ENCODE results near the gene RNASEL. TPM values are rescaled to one million over a fixed set of nuclear protein-coding genes. Genes with fewer than 3 reads are reported as not detected.

The RNASEL gene
- polyA plus RNA-seq, 2 of the 4 experiments (the other 2 are of a cell fraction), result 1.9 to 4.1 TPM

Small RNA genes within 50 kb of the gene (small RNA-seq; reads per million reads assigned to genes)
- gene RF00017, result 0 reads per million in 6 experiments

Other genes starting within 250 kb of the RNASEL start
- gene GLUL, start 197.5 kb downstream of the RNASEL start, polyA plus RNA-seq (2011; rRNA removed), result 33.0 and 41.7 TPM in 2 replicates
- gene GLUL, start 197.5 kb downstream of the RNASEL start, polyA plus RNA-seq (2017; fragmentation: RNase III; extraction: RNeasy Plus Mini Kit Qiagen cat#74134 plus additional on column Dnase treatment), result 16.3 to 26.9 TPM (median 24.2 TPM) in 3 replicates
- not detected in 2 replicates for gene TEDDM1, start 188.6 kb downstream of the RNASEL start, polyA plus RNA-seq (2011; rRNA removed)
- gene TEDDM1, start 188.6 kb downstream of the RNASEL start, polyA plus RNA-seq (2017; fragmentation: RNase III; extraction: RNeasy Plus Mini Kit Qiagen cat#74134 plus additional on column Dnase treatment), result not detected in 3 replicates
- gene RGSL1, start 139.1 kb downstream of the RNASEL start, polyA plus RNA-seq (2011; rRNA removed), result not detected in 2 replicates
- gene RGSL1, start 139.1 kb downstream of the RNASEL start, polyA plus RNA-seq (2017; fragmentation: RNase III; extraction: RNeasy Plus Mini Kit Qiagen cat#74134 plus additional on column Dnase treatment), result not detected in 3 replicates
- gene RGS16, start 15.1 kb upstream of the RNASEL start, polyA plus RNA-seq (2011; rRNA removed), result 0.30 and 0.45 TPM in 2 replicates
- 0.13 to 0.15 TPM (median 0.13 TPM) in 3 replicates for gene RGS16, start 15.1 kb upstream of the RNASEL start, polyA plus RNA-seq (2017; fragmentation: RNase III; extraction: RNeasy Plus Mini Kit Qiagen cat#74134 plus additional on column Dnase treatment)
- not detected in 2 replicates for gene RGS8, start 95.3 kb upstream of the RNASEL start, polyA plus RNA-seq (2011; rRNA removed)
- not detected in 3 replicates for gene RGS8, start 95.3 kb upstream of the RNASEL start, polyA plus RNA-seq (2017; fragmentation: RNase III; extraction: RNeasy Plus Mini Kit Qiagen cat#74134 plus additional on column Dnase treatment)
- gene NPL, start 200.5 kb upstream of the RNASEL start, polyA plus RNA-seq (2011; rRNA removed), result 1.0 and 1.3 TPM in 2 replicates
- gene NPL, start 200.5 kb upstream of the RNASEL start, polyA plus RNA-seq (2017; fragmentation: RNase III; extraction: RNeasy Plus Mini Kit Qiagen cat#74134 plus additional on column Dnase treatment), result 0.66 to 0.80 TPM (median 0.70 TPM) in 3 replicates